Lung (tissue), 12 donors: Measurements from ENCODE around the gene ZNF219. TPM values are rescaled to one million over a fixed set of nuclear protein-coding genes. Genes with fewer than 3 reads are reported as not detected.

Experiments
- ATAC-seq: fragments of 200-7000 bp; cut with Tn5 transposase; one replicate; pipeline ENCODE4 v1.9.1; 2020; ENCODE audit warnings: moderate number of reproducible peaks; ENCODE audit not compliant: insufficient read depth, low FRiP score
- DNase-seq, 3 donors: peaks; one replicate each; pipeline ENCODE4 v3.0.0-alpha.2; 2013 to 2017
- H3K27ac ChIP-seq, 2 donors: one replicate each; pipeline ENCODE4 v1.5.1; 2013; ENCODE audit warnings: mild to moderate bottlenecking in 2 of 2, moderate library complexity in 2 of 2, control low read depth in 1 of 2, inconsistent platforms in 1 of 2, low read depth in 1 of 2, low read length in 1 of 2
- H3K27me3 ChIP-seq, 3 donors: one replicate each; pipeline ENCODE4 v1.5.1; 2013; ENCODE audit warnings: low read length in 2 of 3; ENCODE audit not compliant: control insufficient read depth in 3 of 3, insufficient read depth in 3 of 3
- H3K36me3 ChIP-seq, 4 donors: one replicate each; pipeline ENCODE4 v1.5.1; 2013; ENCODE audit warnings: low read length in 4 of 4, mild to moderate bottlenecking in 1 of 4, moderate library complexity in 1 of 4; ENCODE audit not compliant: control insufficient read depth in 4 of 4, insufficient read depth in 4 of 4
- H3K4me1 ChIP-seq, 5 donors: one replicate each; pipeline ENCODE4 v1.5.1; 2013; ENCODE audit warnings: low read length in 5 of 5, mild to moderate bottlenecking in 2 of 5, moderate library complexity in 1 of 5; ENCODE audit not compliant: control insufficient read depth in 5 of 5, insufficient read depth in 5 of 5
- H3K4me3 ChIP-seq: one replicate; pipeline ENCODE4 v1.5.1; 2013; ENCODE audit warnings: mild to moderate bottlenecking, control low read depth, moderate library complexity
- H3K9ac ChIP-seq, 2 donors: one replicate each; pipeline ENCODE4 v1.5.1; 2013; ENCODE audit warnings: low read length in 2 of 2, control low read depth in 1 of 2; ENCODE audit not compliant: insufficient read depth in 1 of 2
- H3K9me3 ChIP-seq, 4 donors: one replicate each; pipeline ENCODE4 v1.5.1; 2013; ENCODE audit warnings: low read length in 3 of 4, mild to moderate bottlenecking in 1 of 4, moderate library complexity in 1 of 4; ENCODE audit not compliant: control insufficient read depth in 4 of 4, insufficient read depth in 3 of 4
- WGBS, 2 donors: extraction: QIAGEN DNeasy Blood & Tissue Kit; methylation state at CpG; one replicate each; pipeline ENCODE4 v1.1.7; 2013; 5-methylcytosine and 5-hydroxymethylcytosine counted together
- polyA plus RNA-seq, 2 donors: library from polyadenylated mRNA; stranded (reverse); fragments of 200-250 nt; gene quantifications; one replicate each; pipeline ENCODE4 v1.2.1, GENCODE V29; 2013
- total RNA-seq, 2 donors: library from RNA; depleted of rRNA in 1 of 2; stranded (reverse); fragments of >200 nt in 1 of 2; gene quantifications; one replicate each; pipeline ENCODE4 v1.2.1, GENCODE V29; 2014 to 2021
- TF ChIP-seq, protein P1 (sequence below): IDR thresholded peaks from 2 replicates; pipeline ENCODE4 v1.5.1; 2012; ENCODE audit warnings: mild to moderate bottlenecking; ENCODE audit errors: control extremely low read depth, extremely low read depth
- donor health status: control.
- donor health status: control.
- donor health status: Bipolar disorder and iron deficiency.
- donor health status: healthy.
- donor health status: DM: yes; HTN: yes; CAD: no.

ZNF219 gene
- total and polyA plus RNA-seq, 4 donors, result 8.0 to 48.5 (median 30.0) TPM

DNA sequence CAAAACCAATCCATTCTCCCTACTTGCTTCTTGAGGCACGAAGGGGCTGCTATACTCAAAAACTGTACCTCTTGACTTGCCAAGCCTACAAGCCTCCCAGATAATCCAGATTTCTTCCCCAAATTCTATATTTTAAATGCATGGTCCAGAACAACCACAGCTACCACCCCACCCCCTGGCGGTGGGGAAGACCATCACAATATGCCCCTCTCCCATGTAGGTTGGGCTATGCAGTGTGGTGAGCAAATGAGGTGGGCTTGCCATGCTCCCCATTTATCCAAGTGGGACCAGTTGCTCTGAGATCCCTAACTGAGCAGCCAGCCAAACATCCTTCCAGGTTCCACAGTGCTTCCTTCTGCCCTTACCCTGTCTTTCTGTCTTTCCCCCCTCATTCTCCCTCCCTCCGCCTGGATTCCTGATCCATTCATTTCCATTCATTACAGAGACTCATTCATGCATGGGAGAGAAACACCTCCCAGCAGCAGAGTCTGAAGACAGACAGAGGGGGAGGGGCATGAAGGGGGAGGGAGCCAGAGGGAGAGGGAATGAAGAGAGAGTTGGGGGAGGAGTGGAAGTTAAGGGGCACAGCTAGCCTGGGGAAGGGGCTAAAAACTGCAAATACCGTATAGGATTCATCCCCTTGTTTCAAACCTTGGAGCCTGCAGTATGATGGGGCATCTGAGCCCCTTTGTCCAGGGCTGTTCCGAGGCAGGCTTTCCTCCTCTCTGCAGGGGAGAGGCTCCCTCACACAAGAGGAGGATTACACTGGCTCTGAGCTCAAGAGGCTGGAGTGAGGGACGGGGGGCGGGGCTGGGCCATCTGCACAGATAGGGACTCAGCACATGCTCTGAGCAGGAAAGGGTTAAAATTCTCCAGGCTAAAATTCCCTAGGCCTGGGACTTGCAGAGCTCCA is 4.4 kb downstream of the ZNF219 start:
- Histone ChIP-seq H3K27me3 (no peaks in the 10 kb centered on the region), H3K9me3 (peaks cover 0 to 2% (median 0%) of the 10 kb centered on the region in 4 donors), H3K9ac (no peak overlapping the region), H3K27ac (no peak overlapping the region), H3K4me3 (no peak overlapping the region), H3K4me1 (peaks cover 0 to 14% (median 7%) of the 10 kb centered on the region in 5 donors), H3K36me3 (peaks cover 0 to 30% (median 8%) of the 10 kb centered on the region in 4 donors)
- ATAC-seq, result no peak
- 74 to 78% methylated on average over 7 of the region's 7 CpGs for WGBS, 2 donors
- TF ChIP-seq, protein P1, sequence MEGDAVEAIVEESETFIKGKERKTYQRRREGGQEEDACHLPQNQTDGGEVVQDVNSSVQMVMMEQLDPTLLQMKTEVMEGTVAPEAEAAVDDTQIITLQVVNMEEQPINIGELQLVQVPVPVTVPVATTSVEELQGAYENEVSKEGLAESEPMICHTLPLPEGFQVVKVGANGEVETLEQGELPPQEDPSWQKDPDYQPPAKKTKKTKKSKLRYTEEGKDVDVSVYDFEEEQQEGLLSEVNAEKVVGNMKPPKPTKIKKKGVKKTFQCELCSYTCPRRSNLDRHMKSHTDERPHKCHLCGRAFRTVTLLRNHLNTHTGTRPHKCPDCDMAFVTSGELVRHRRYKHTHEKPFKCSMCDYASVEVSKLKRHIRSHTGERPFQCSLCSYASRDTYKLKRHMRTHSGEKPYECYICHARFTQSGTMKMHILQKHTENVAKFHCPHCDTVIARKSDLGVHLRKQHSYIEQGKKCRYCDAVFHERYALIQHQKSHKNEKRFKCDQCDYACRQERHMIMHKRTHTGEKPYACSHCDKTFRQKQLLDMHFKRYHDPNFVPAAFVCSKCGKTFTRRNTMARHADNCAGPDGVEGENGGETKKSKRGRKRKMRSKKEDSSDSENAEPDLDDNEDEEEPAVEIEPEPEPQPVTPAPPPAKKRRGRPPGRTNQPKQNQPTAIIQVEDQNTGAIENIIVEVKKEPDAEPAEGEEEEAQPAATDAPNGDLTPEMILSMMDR, result no peak
- peak; percentile 56 to 61 (median 57) for DNase-seq

GRCh38 chr14:21093018-21093417 is 5.4 kb downstream of the ZNF219 start:
- Histone ChIP-seq H3K9ac (no peak overlapping the region), H3K27me3 (no peaks in the 10 kb centered on the region), H3K4me1 (peaks cover 0 to 9% (median 6%) of the 10 kb centered on the region in 5 donors), H3K4me3 (no peak overlapping the region), H3K36me3 (peaks cover 0 to 34% (median 11%) of the 10 kb centered on the region in 4 donors), H3K9me3 (peaks cover 0 to 2% (median 0%) of the 10 kb centered on the region in 4 donors), H3K27ac (no peak overlapping the region)
- DNase-seq, result no peak
- TF ChIP-seq, protein P1, result no peak
- no peak for ATAC-seq
- WGBS, 2 donors, result 86 to 88% methylated on average over 36 of the region's 36 CpGs

DNA sequence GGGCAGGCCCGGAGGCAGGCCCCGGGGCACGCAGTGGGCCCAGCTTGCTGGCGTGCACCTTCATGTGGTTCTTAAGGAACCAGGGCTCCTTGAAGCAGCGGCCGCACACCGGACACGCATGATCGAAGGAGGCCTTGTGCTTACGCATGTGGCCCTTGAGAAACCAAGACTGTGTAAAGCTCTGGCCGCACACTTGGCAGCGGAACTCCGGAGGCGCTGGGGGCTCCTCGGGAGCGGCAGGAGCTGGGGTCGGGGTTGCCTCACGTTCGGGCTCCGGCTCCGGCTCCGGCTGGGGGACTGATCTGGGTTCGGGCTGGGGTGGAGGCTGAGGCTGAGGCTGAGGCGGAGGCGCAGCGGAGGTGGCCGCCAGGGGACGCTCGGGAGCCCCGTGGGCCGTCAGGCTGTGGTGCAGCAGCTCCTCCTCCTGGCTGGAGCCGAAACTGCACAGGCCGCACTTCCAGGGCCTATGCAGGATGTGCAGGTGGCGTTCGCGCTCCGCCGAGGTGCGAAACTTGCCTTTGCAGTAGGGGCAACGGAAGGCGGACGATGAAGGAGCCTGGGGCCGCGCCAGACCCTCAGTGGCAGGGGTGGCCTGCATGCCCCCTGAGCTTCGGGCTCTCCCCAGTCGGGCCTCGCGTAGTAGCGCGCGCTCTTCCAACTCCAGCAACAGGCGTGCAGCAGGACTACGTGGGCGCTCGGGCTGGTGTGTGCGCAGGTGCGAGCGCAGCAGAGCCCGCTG is 6.0 kb downstream of the ZNF219 start:
- Histone ChIP-seq H3K4me1 (peaks cover 0 to 9% (median 6%) of the 10 kb centered on the region in 5 donors), H3K36me3 (peaks cover 0 to 34% (median 14%) of the 10 kb centered on the region in 4 donors)
- TF ChIP-seq, protein P1, result peak; percentile 100

More for the DNA sequence above, 6.0 kb downstream of the ZNF219 start:
- peak; percentile 71 to 84 (median 74) for DNase-seq
- no peak overlapping the region for H3K27ac ChIP-seq
- peaks cover 0 to 2% (median 0%) of the 10 kb centered on the region in 4 donors for H3K9me3 ChIP-seq
- H3K4me3 ChIP-seq, result no peak overlapping the region
- H3K9ac ChIP-seq, result no peak overlapping the region
- 46 to 53% methylated on average over 53 to 59 of the region's 59 CpGs for WGBS, 2 donors
- peak; percentile 97 for ATAC-seq
- H3K27me3 ChIP-seq, result no peaks in the 10 kb centered on the region
